Neutrophil (primary cell): ENCODE results near the gene KDELR1.

ENCODE experiments used
- H3K27ac ChIP-seq: fragments of 200-600 bp; sonication (generic); 2 replicates; pipeline ENCODE4 v1.5.1; 2016; ENCODE audit warnings: mild to moderate bottlenecking, moderate library complexity
- H3K27me3 ChIP-seq: fragments of 200-600 bp; sonication (generic); 2 replicates; pipeline ENCODE4 v1.6.0; 2016; ENCODE audit warnings: mild to moderate bottlenecking
- H3K36me3 ChIP-seq: fragments of 200-600 bp; sonication (generic); 2 replicates; pipeline ENCODE4 v1.5.1; 2017
- H3K4me1 ChIP-seq, 2 experiments: fragments of 200-600 bp in 1 of 2; sonication (generic) in 1 of 2; 1 replicate in 1 of 2; 2 replicates in 1 of 2; pipeline versions ENCODE4 v1.5.1 to v1.6.1; 2013 to 2016; ENCODE audit warnings: low read depth in 1 of 2, low read length in 1 of 2, mild to moderate bottlenecking in 1 of 2, moderate library complexity in 1 of 2; ENCODE audit not compliant: control insufficient read depth in 1 of 2, insufficient read depth in 1 of 2
- H3K4me3 ChIP-seq, 2 experiments: fragments of 200-600 bp in 1 of 2; sonication (generic) in 1 of 2; 1 replicate in 1 of 2; 2 replicates in 1 of 2; pipeline ENCODE4 v1.5.1; 2013 to 2016; ENCODE audit warnings: low read depth in 1 of 2, low read length in 1 of 2, mild to moderate bottlenecking in 1 of 2, moderate library complexity in 1 of 2
- H3K9me3 ChIP-seq: fragments of 200-600 bp; sonication (generic); 2 replicates; pipeline ENCODE4 v1.5.1; 2016
- CTCF ChIP-seq: fragments of 200-600 bp; sonication (generic); IDR thresholded peaks from 2 replicates; pipeline ENCODE4 v1.5.1; 2016; ENCODE audit warnings: antibody characterized with exemption

The KDELR1 gene

GRCh38 chr19:48340995-48341394 is 50.4 kb downstream of the KDELR1 start:
- Histone ChIP-seq H3K4me3 (no peak overlapping the region), H3K27ac (peak overlapping the region; percentile 5), H3K4me1 (peaks cover 4 to 5% of the 10 kb centered on the region in 2 experiments), H3K36me3 (no peaks in the 10 kb centered on the region), H3K27me3 (no peaks in the 10 kb centered on the region), H3K9me3 (no peaks in the 10 kb centered on the region)
- no peak for TF ChIP-seq CTCF

GRCh38 chr19:48338802-48339503 is 52.4 kb downstream of the KDELR1 start:
- no peak overlapping the region for H3K4me3 ChIP-seq
- H3K27me3 ChIP-seq, result no peaks in the 10 kb centered on the region
- H3K27ac ChIP-seq, result no peak overlapping the region
- H3K36me3 ChIP-seq, result no peaks in the 10 kb centered on the region
- no peaks in the 10 kb centered on the region for H3K9me3 ChIP-seq
- no peak for TF ChIP-seq CTCF
- H3K4me1 ChIP-seq, result peaks cover 7 to 9% of the 10 kb centered on the region in 2 experiments

- Histone ChIP-seq H3K27me3 (no peaks in the 10 kb centered on the region), H3K27ac (no peak overlapping the region), H3K4me1 (peaks cover 11 to 14% of the 10 kb centered on the region in 2 experiments), H3K36me3 (no peaks in the 10 kb centered on the region), H3K4me3 (no peak overlapping the region), H3K9me3 (no peaks in the 10 kb centered on the region)
- no peak for TF ChIP-seq CTCF
Measured at GRCh38 chr19:48338253-48338755, 53.0 kb downstream of the KDELR1 start.

GRCh38 chr19:48333467-48334384 is 57.6 kb downstream of the KDELR1 start:
- Histone ChIP-seq H3K9me3 (no peaks in the 10 kb centered on the region), H3K36me3 (peaks cover 16% of the 10 kb centered on the region), H3K4me3 (peak overlapping the region; percentile 66 to 82), H3K27me3 (no peaks in the 10 kb centered on the region), H3K27ac (peak overlapping the region; percentile 98), H3K4me1 (peaks cover 52% of the 10 kb centered on the region in 2 experiments)
- TF ChIP-seq CTCF, result peak; percentile 99

- Histone ChIP-seq H3K4me3 (peak overlapping the region; percentile 66 to 82), H3K9me3 (no peaks in the 10 kb centered on the region), H3K4me1 (peaks cover 60 to 61% of the 10 kb centered on the region in 2 experiments), H3K27ac (peak overlapping the region; percentile 98), H3K27me3 (no peaks in the 10 kb centered on the region), H3K36me3 (peaks cover 16% of the 10 kb centered on the region)
- TF ChIP-seq CTCF, result peak; percentile 21
Measured at GRCh38 chr19:48332662-48333466, 58.5 kb downstream of the KDELR1 start.
